ENCODE results near the gene OPTC.

DNA sequence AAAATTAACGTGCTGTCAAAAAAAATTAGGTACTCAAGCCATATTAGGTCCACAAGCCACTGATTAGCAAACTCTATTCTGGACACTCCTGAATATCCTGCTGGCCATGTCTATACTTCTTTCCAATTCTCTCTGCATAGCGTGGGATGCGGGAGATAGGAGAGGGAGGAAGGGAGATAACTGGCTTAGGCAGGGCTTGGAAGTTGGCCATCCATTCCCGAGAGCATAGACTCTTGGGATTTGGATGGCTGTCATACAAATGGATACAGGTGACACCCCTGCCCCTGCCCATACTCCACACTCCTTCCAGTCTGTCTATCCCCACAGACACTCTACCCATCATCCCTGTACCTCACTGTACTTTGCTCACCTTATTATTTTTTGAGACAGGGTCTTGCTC, 20.7 kb upstream of the OPTC start:
- TF ChIP-seq, protein P1, sequence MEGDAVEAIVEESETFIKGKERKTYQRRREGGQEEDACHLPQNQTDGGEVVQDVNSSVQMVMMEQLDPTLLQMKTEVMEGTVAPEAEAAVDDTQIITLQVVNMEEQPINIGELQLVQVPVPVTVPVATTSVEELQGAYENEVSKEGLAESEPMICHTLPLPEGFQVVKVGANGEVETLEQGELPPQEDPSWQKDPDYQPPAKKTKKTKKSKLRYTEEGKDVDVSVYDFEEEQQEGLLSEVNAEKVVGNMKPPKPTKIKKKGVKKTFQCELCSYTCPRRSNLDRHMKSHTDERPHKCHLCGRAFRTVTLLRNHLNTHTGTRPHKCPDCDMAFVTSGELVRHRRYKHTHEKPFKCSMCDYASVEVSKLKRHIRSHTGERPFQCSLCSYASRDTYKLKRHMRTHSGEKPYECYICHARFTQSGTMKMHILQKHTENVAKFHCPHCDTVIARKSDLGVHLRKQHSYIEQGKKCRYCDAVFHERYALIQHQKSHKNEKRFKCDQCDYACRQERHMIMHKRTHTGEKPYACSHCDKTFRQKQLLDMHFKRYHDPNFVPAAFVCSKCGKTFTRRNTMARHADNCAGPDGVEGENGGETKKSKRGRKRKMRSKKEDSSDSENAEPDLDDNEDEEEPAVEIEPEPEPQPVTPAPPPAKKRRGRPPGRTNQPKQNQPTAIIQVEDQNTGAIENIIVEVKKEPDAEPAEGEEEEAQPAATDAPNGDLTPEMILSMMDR (IDR thresholded peaks at IDR 0.05) = no peak
- TF ChIP-seq POLR2AphosphoS5 (IDR thresholded peaks at IDR 0.05) (no peak), EP300 (IDR thresholded peaks at IDR 0.05) (no peak), POLR2A (IDR thresholded peaks at IDR 0.05) (no peak)

Measured in suprapubic skin (tissue), 4 donors.